HepG2 (cell line): ENCODE measurements around the gene NFIC. TPM values are rescaled to one million over a fixed set of nuclear protein-coding genes. Genes with fewer than 3 reads are reported as not detected.

Source experiments
- ATAC-seq: fragments of 200-7000 bp; cut with Tn5 transposase; 3 replicates; pipeline ENCODE4 v1.9.1; 2020; ENCODE audit warnings: mild to moderate bottlenecking, moderate library complexity
- BruUV-seq: library from RNA; stranded (reverse); fragments of 400-500 nt; replicated peaks from 2 replicates; lab custom pipeline; 2021; lab: Mats Ljungman, UMichigan
- CTCF ChIA-PET: fragments of 300-600 bp; formaldehyde crosslinking; extraction: SDS; loops from one replicate; lab custom pipeline; 2021; ENCODE audit warnings: low total read pairs, inconsistent platforms, low intra/inter-chr PET ratio; lab: Yijun Ruan, JAX
- POLR2A ChIA-PET: fragments of 350-600 bp; sonication (Branson Sonifier 250); formaldehyde crosslinking; loops from one replicate; lab custom pipeline; 2020; ENCODE audit warnings: antibody characterized with exemption, inconsistent platforms; lab: Yijun Ruan, JAX
- DNase-seq: peaks from one replicate; pipeline ENCODE4 v3.0.0-alpha.2; 2015; ENCODE audit warnings: low spot score
- FAIRE-seq: peaks from 3 replicates; lab custom pipeline; 2011; peaks lifted over from hg19 to GRCh38; lab: Jason Lieb, UNC
- H2AFZ ChIP-seq: one replicate; pipeline ENCODE4 v1.6.1; 2011; ENCODE audit warnings: low read length, inconsistent platforms
- H3K27ac ChIP-seq: fragments of 300-600 bp; 3 replicates; pipeline ENCODE4 v1.8.0; 2011; ENCODE audit warnings: mixed run types, mild to moderate bottlenecking, mixed read lengths, low read length, inconsistent platforms; ENCODE audit not compliant: insufficient read depth; ENCODE audit errors: extremely low read length
- H3K27me3 ChIP-seq, 2 experiments: fragments of 200-600 bp in 1 of 2; 2 replicates in 1 of 2; 3 replicates in 1 of 2; pipeline versions ENCODE4 v1.6.0 to v1.8.0; 2011; ENCODE audit warnings: low read length in 2 of 2, mild to moderate bottlenecking in 2 of 2, moderate library complexity in 2 of 2, inconsistent platforms in 1 of 2; ENCODE audit not compliant: insufficient read depth in 2 of 2, control insufficient read depth in 1 of 2
- H3K36me3 ChIP-seq, 2 experiments: fragments of 200-600 bp in 1 of 2; replicated peaks in 1 of 2; 2 replicates in 1 of 2; 3 replicates in 1 of 2; pipeline versions ENCODE4 v1.5.1 to v1.8.0; 2011; ENCODE audit warnings: low read length in 2 of 2, inconsistent platforms in 1 of 2; ENCODE audit not compliant: insufficient read depth in 2 of 2, control insufficient read depth in 1 of 2
- H3K4me1 ChIP-seq: 2 replicates; pipeline ENCODE4 v1.5.1; 2012; ENCODE audit warnings: low read length, inconsistent platforms; ENCODE audit not compliant: insufficient read depth
- H3K4me2 ChIP-seq: 2 replicates; pipeline ENCODE4 v1.6.0; 2011; ENCODE audit warnings: low read depth, low read length, inconsistent platforms
- H3K4me3 ChIP-seq, 3 experiments: fragments of 200-600 bp in 1 of 3; sonication (generic), shearing (Covaris generic) in 1 of 3; replicated peaks in 1 of 3; 2 replicates each; pipeline ENCODE4 v1.5.1; 2011 to 2016; ENCODE audit warnings: low read length in 3 of 3, inconsistent platforms in 2 of 3, low read depth in 2 of 3, mild to moderate bottlenecking in 2 of 3, control low read depth in 1 of 3, mixed read lengths in 1 of 3; ENCODE audit not compliant: insufficient read depth in 1 of 3
- H3K79me2 ChIP-seq: one replicate; pipeline ENCODE4 v1.6.1; 2011; ENCODE audit warnings: low read length, inconsistent platforms; ENCODE audit not compliant: insufficient read depth
- H3K9ac ChIP-seq: 2 replicates; pipeline ENCODE4 v1.6.0; 2011; ENCODE audit warnings: mild to moderate bottlenecking, low read depth, low read length, inconsistent platforms; ENCODE audit not compliant: insufficient read depth
- H3K9me3 ChIP-seq: 2 replicates; pipeline ENCODE4 v1.5.1; 2012; ENCODE audit warnings: mild to moderate bottlenecking, low read length
- H4K20me1 ChIP-seq: 2 replicates; pipeline ENCODE4 v1.6.0; 2011; ENCODE audit warnings: inconsistent platforms, mild to moderate bottlenecking, low read length, moderate library complexity; ENCODE audit not compliant: insufficient read depth
- CAMTA2 ChIP-seq: sonication (generic); formaldehyde crosslinking; IDR thresholded peaks from 2 replicates; pipeline ENCODE4 v1.4.0; 2020; ENCODE audit warnings: mild to moderate bottlenecking, missing genetic modification reagents, borderline replicate concordance
- DBP ChIP-seq: sonication (generic); formaldehyde crosslinking; IDR thresholded peaks from 2 replicates; pipeline ENCODE4 v1.4.0; 2020; ENCODE audit warnings: missing genetic modification reagents; ENCODE audit errors: not compliant biosample characterization
- GATA4 ChIP-seq: sonication (generic); IDR thresholded peaks from 2 replicates; pipeline ENCODE4 v1.6.1; 2016; ENCODE audit warnings: antibody characterized with exemption, low read depth, borderline replicate concordance
- KDM3A ChIP-seq: IDR thresholded peaks from 2 replicates; pipeline ENCODE4 v1.6.1; 2018; ENCODE audit warnings: low read depth, missing compliant biosample characterization
- PAWR ChIP-seq: sonication (generic); formaldehyde crosslinking; IDR thresholded peaks from 2 replicates; pipeline ENCODE4 v1.4.0; 2020; ENCODE audit warnings: missing genetic modification reagents, mild to moderate bottlenecking, borderline replicate concordance
- ZNF12 ChIP-seq: sonication (generic); formaldehyde crosslinking; IDR thresholded peaks from 2 replicates; pipeline ENCODE4 v1.5.0; 2020; ENCODE audit warnings: missing genetic modification reagents
- ZNF446 ChIP-seq: sonication (generic); formaldehyde crosslinking; IDR thresholded peaks from 2 replicates; pipeline ENCODE4 v1.5.0; 2020; ENCODE audit warnings: mild to moderate bottlenecking, missing genetic modification reagents
- ZNF776 ChIP-seq: sonication (generic); formaldehyde crosslinking; IDR thresholded peaks from 2 replicates; pipeline ENCODE4 v1.4.0; 2020; ENCODE audit warnings: mild to moderate bottlenecking, missing genetic modification reagents
- WGBS: methylation state at CpG from one replicate; pipeline ENCODE4 v1.1.6; 2017; ENCODE audit warnings: low lambda C conversion rate; 5-methylcytosine and 5-hydroxymethylcytosine counted together
- in situ Hi-C: cut with HindIII; loops from 2 replicates; pipeline ENCODE4 v1.10.0; 2017; ENCODE audit warnings: low pct_unique_long_range_greater_than_20kb; ENCODE audit not compliant: extremely low pct_ligation_motif_present
- intact Hi-C: fragments of 100-400 bp; cut with micrococcal nuclease; formaldehyde crosslinking; loops from one replicate; pipeline ENCODE4 v1.10.0; 2022; ENCODE audit not compliant: unreplicated experiment
- polyA plus RNA-seq, 8 experiments: library from polyadenylated mRNA; depleted of rRNA in 3 of 8; stranded (reverse) in 7 of 8; unstranded in 1 of 8; fragments of >200 nt; fragmentation: Illumina TruSeq in 4 of 8; extraction: Trizol in 4 of 8; gene quantifications; 2 replicates each; pipeline versions ENCODE4 v1.2.1 to v1.2.3, GENCODE V29; 2011 to 2016; ENCODE audit warnings: low read depth in 4 of 8, missing spikeins in 1 of 8, mixed read lengths in 1 of 8; ENCODE audit not compliant: insufficient read depth in 1 of 8
- total RNA-seq, 5 experiments: library from RNA; depleted of rRNA; stranded (reverse); fragments of >200 nt; fragmentation: Illumina TruSeq; extraction: Trizol; gene quantifications; 2 replicates each; pipeline ENCODE4 v1.2.3, GENCODE V29; 2016; ENCODE audit warnings: low read depth in 1 of 5
- TF ChIP-seq, protein P1 (sequence below), 2 experiments: sonication (generic) in 1 of 2; formaldehyde crosslinking in 1 of 2; IDR thresholded peaks; 2 replicates each; pipeline versions ENCODE4 v1.5.1 to v1.6.1; 2011 to 2020; ENCODE audit warnings: borderline replicate concordance in 1 of 2, low read depth in 1 of 2, low read length in 1 of 2, mild to moderate bottlenecking in 1 of 2, missing genetic modification reagents in 1 of 2, moderate library complexity in 1 of 2

NFIC gene
- total and polyA plus RNA-seq, 2 of the 13 experiments (the other 11 are each of a cell fraction or from before 2014, with no cell fraction given) = 1.3 to 2.5 TPM

GRCh38 chr19:3474010-3474409 lies 107.6 kb downstream of the NFIC start (continued):
- TF ChIP-seq ZNF776 = no peak
- TF ChIP-seq, all 625 proteins: peak for 0

DNA sequence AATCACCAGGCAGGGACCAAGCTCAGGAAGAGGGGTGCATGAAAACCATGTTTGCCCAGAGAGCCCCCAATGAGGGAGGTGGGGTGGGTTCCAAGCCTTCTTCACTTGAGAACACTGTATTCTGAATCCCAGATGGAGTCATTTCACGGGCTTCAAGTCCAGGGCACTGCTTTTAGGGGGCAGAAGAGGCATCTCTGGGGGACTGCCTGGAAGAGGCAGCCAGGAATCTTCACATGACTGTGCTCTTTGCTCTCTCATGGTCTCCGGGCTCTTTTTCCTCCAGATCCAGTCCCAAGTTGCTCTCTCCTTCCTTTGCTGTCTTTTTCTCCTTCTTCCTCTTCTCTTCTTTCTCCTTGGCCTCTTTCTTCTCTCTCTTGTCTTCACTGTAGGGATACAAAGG lies 108.2 kb downstream of the NFIC start:
- H3K4me3 ChIP-seq = no peak overlapping the region
- in situ Hi-C loops = loop anchor here (5.0 kb wide), 1 partner anchor 152 kb away; no protein-coding TSS in a partner anchor
- H3K27ac ChIP-seq = no peak overlapping the region
- no peak overlapping the region for H3K4me2 ChIP-seq
- H2AFZ ChIP-seq = no peak overlapping the region
- H3K36me3 ChIP-seq = no peaks in the 10 kb centered on the region
- peaks cover 12% of the 10 kb centered on the region for H3K4me1 ChIP-seq
- ChIA-PET POLR2A (no interaction called here), CTCF (interaction anchor here (6.0 kb wide), 1 partner anchor 149 kb away, joined by 48 read pairs; no protein-coding TSS in a partner anchor)
- H4K20me1 ChIP-seq = no peaks in the 10 kb centered on the region
- H3K79me2 ChIP-seq = no peaks in the 10 kb centered on the region
- no peak for FAIRE-seq
- 86% methylated on average over 1 of the region's 2 CpGs for WGBS
- no peaks in the 10 kb centered on the region for H3K9me3 ChIP-seq
- H3K9ac ChIP-seq = no peak overlapping the region
- TSS peak; percentile 88 for BruUV-seq
- peaks cover 0 to 1% of the 10 kb centered on the region in 2 experiments; a peak in 1 of 5 replicates for H3K27me3 ChIP-seq
- intact Hi-C loops = loop anchor here (5.0 kb wide), 1 partner anchor 147 kb away; no protein-coding TSS in a partner anchor
- DNase-seq = no peak
- no peak for TF ChIP-seq GATA4
- no peak for TF ChIP-seq PAWR (CRISPR knock-in tag)
- TF ChIP-seq CAMTA2 (CRISPR knock-in tag) = no peak
- TF ChIP-seq, protein P1, sequence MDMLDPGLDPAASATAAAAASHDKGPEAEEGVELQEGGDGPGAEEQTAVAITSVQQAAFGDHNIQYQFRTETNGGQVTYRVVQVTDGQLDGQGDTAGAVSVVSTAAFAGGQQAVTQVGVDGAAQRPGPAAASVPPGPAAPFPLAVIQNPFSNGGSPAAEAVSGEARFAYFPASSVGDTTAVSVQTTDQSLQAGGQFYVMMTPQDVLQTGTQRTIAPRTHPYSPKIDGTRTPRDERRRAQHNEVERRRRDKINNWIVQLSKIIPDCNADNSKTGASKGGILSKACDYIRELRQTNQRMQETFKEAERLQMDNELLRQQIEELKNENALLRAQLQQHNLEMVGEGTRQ (IDR thresholded peaks at IDR 0.05; ENCODE audit: low read depth, low read length) = no peak
- TF ChIP-seq, protein P1 (CRISPR knock-in tag; IDR thresholded peaks at IDR 0.05; ENCODE audit: borderline replicate concordance) = no peak
- no peak for TF ChIP-seq KDM3A (CRISPR knock-in tag)
- TF ChIP-seq ZNF12 (CRISPR knock-in tag) = no peak
- TF ChIP-seq ZNF446 = no peak
- no peak for TF ChIP-seq DBP (CRISPR knock-in tag)
- no peak for ATAC-seq
